D341Med (cell line): ENCODE data around the gene VPS29.
A peak's percentile ranks its signal among the peaks of the same experiment; 100 is the strongest.
"Not testable (repeated sequence)": the region's sequence is repeated elsewhere in the genome, so short reads cannot be mapped to it uniquely, and the experiment has no call there.

Source experiments
- DNase-seq: peaks from one replicate; pipeline ENCODE4 v3.0.0; 2012; ENCODE audit warnings: low spot score

Gene VPS29

GRCh38 chr12:110501752-110502738 lies at the start of gene VPS29, which contains the start of gene RAD9B:
Gene VPS29, minus strand, starts transcription at chr12:110502111. Its CDS starts 60 bp downstream, at chr12:110502051.
Gene RAD9B, plus strand, starts transcription at chr12:110502331. Its CDS starts 7 bp downstream, at chr12:110502338.
- DNase-seq: peak; percentile 95

- no peak for DNase-seq
Observed at GRCh38 chr12:110550981-110551380, 49.1 kb upstream of the VPS29 start.

- no peak for DNase-seq
Observed at GRCh38 chr12:110549716-110550115, 47.8 kb upstream of the VPS29 start.

GRCh38 chr12:110548678-110549077 lies 46.8 kb upstream of the VPS29 start:
- DNase-seq: no peak

GRCh38 chr12:110547090-110547489 lies 45.2 kb upstream of the VPS29 start:
- no peak for DNase-seq

GRCh38 chr12:110546339-110546738 lies 44.4 kb upstream of the VPS29 start:
- DNase-seq: no peak

GRCh38 chr12:110545812-110546211 lies 43.9 kb upstream of the VPS29 start:
- DNase-seq: no peak

GRCh38 chr12:110545259-110545658 lies 43.3 kb upstream of the VPS29 start:
- not testable (repeated sequence) for DNase-seq

GRCh38 chr12:110543965-110544364 lies 42.1 kb upstream of the VPS29 start:
- no peak for DNase-seq

- no peak for DNase-seq
Observed at GRCh38 chr12:110543252-110543959, 41.5 kb upstream of the VPS29 start.

GRCh38 chr12:110540048-110540447 lies 38.1 kb upstream of the VPS29 start:
- DNase-seq: no peak

- no peak for DNase-seq
Observed at GRCh38 chr12:110538869-110539622, 37.1 kb upstream of the VPS29 start.

- no peak for DNase-seq
Observed at GRCh38 chr12:110537605-110538409, 35.9 kb upstream of the VPS29 start.

GRCh38 chr12:110536834-110537604 lies 35.1 kb upstream of the VPS29 start:
- no peak for DNase-seq

GRCh38 chr12:110534811-110535210 lies 32.9 kb upstream of the VPS29 start:
- no peak for DNase-seq

GRCh38 chr12:110533607-110534006 lies 31.7 kb upstream of the VPS29 start:
- DNase-seq: no peak

- no peak for DNase-seq
Observed at GRCh38 chr12:110532644-110533043, 30.7 kb upstream of the VPS29 start.

- no peak for DNase-seq
Observed at GRCh38 chr12:110531741-110532333, 29.9 kb upstream of the VPS29 start.

GRCh38 chr12:110530511-110530910 lies 28.6 kb upstream of the VPS29 start:
- no peak for DNase-seq

- DNase-seq: no peak
Observed at GRCh38 chr12:110528277-110528839, 26.4 kb upstream of the VPS29 start.
